ENCODE data around the gene FARP2. TPM values are rescaled to one million over a fixed set of nuclear protein-coding genes. Genes with fewer than 3 reads are reported as not detected.

Gene FARP2
- total and polyA plus RNA-seq, 2 experiments from 2014 or later = 16.0 to 22.6 TPM

DNA sequence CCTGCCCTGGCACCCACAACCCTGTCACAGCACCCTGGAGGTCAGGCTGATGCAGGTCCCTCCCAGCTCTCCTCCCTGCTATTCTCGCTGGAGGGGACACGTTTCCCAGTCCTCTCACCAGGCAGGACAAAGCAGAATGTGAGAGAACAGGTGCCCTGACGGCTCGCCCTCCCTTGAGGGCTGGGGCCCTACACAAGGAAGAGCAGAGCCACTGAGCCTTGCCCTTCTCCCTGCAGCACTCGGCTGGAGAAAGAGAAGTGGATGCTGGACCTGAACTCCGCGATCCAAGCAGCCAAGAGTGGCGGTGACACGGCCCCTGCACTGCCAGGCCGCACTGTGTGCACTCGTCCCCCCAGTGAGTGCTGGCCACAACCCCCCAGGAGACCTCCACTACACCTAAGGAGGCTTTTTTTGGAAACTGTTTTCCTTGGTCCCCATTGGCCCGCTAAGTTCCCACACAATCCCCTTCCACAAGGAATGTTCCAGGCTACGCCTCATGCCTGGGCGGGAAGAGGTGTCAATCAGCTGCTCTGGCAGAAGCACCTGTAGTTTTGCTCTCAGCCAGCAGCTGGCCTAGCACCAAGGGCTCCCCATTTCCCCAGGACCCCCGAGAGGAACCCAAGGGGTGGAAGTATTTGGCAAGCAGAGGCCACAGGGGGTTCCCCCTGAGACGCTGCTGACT lies 134.9 kb downstream of the FARP2 start:
- Histone ChIP-seq H3K27me3 (ENCODE audit: insufficient read depth) (no peaks in the 10 kb centered on the region), H3K9me2 (ENCODE audit: insufficient read depth) (no peaks in the 10 kb centered on the region), H3F3A (replicated peaks; ENCODE audit: low read depth) (no peaks in the 10 kb centered on the region; the same call in 1 of the 2 replicates), H3K36me3 (ENCODE audit: insufficient read depth) (no peaks in the 10 kb centered on the region), H3K79me2 (replicated peaks; ENCODE audit: insufficient read depth) (no peaks in the 10 kb centered on the region), H3K4me3 (no peak overlapping the region), H3K4me1 (ENCODE audit: insufficient read depth) (no peaks in the 10 kb centered on the region), H3K27ac (ENCODE audit: low read depth) (no peak overlapping the region), H3K4me2 (no peak overlapping the region), H2AFZ (no peak overlapping the region), H4K20me1 (replicated peaks; ENCODE audit: insufficient read depth) (no peaks in the 10 kb centered on the region)
- ATAC-seq = peak; percentile 54
- H3K27me3 Mint-ChIP-seq (ENCODE audit: insufficient read depth, low read depth, poor library complexity) = peaks cover 17% of the 10 kb centered on the region
- H3K4me3 Mint-ChIP-seq = no peak overlapping the region
- peak; percentile 45 for DNase-seq (ENCODE audit: low spot score)
- TF ChIP-seq, protein P1, sequence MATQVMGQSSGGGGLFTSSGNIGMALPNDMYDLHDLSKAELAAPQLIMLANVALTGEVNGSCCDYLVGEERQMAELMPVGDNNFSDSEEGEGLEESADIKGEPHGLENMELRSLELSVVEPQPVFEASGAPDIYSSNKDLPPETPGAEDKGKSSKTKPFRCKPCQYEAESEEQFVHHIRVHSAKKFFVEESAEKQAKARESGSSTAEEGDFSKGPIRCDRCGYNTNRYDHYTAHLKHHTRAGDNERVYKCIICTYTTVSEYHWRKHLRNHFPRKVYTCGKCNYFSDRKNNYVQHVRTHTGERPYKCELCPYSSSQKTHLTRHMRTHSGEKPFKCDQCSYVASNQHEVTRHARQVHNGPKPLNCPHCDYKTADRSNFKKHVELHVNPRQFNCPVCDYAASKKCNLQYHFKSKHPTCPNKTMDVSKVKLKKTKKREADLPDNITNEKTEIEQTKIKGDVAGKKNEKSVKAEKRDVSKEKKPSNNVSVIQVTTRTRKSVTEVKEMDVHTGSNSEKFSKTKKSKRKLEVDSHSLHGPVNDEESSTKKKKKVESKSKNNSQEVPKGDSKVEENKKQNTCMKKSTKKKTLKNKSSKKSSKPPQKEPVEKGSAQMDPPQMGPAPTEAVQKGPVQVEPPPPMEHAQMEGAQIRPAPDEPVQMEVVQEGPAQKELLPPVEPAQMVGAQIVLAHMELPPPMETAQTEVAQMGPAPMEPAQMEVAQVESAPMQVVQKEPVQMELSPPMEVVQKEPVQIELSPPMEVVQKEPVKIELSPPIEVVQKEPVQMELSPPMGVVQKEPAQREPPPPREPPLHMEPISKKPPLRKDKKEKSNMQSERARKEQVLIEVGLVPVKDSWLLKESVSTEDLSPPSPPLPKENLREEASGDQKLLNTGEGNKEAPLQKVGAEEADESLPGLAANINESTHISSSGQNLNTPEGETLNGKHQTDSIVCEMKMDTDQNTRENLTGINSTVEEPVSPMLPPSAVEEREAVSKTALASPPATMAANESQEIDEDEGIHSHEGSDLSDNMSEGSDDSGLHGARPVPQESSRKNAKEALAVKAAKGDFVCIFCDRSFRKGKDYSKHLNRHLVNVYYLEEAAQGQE (IDR thresholded peaks at IDR 0.05; ENCODE audit: unreplicated experiment) = no peak
- TF ChIP-seq, protein P2, sequence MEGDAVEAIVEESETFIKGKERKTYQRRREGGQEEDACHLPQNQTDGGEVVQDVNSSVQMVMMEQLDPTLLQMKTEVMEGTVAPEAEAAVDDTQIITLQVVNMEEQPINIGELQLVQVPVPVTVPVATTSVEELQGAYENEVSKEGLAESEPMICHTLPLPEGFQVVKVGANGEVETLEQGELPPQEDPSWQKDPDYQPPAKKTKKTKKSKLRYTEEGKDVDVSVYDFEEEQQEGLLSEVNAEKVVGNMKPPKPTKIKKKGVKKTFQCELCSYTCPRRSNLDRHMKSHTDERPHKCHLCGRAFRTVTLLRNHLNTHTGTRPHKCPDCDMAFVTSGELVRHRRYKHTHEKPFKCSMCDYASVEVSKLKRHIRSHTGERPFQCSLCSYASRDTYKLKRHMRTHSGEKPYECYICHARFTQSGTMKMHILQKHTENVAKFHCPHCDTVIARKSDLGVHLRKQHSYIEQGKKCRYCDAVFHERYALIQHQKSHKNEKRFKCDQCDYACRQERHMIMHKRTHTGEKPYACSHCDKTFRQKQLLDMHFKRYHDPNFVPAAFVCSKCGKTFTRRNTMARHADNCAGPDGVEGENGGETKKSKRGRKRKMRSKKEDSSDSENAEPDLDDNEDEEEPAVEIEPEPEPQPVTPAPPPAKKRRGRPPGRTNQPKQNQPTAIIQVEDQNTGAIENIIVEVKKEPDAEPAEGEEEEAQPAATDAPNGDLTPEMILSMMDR (conservative IDR thresholded peaks at IDR 0.05; ENCODE audit: low read depth in 2 of 2) = 0 out of 4 replicates have a peak, but pooled peaks of 1 of the 2 experiments have one; percentile 11
- H3K27ac Mint-ChIP-seq = 0 out of 2 replicates have a peak overlapping the region, but pooled peaks have one; percentile 37
- H3K9me3 Mint-ChIP-seq = no peaks in the 10 kb centered on the region; the same call in 2 of the 3 replicates
- H3K36me3 Mint-ChIP-seq (ENCODE audit: low read depth) = peaks cover 17% of the 10 kb centered on the region
- peaks cover 4% of the 10 kb centered on the region; the same call in 1 of the 3 replicates for H3K4me1 Mint-ChIP-seq

DNA sequence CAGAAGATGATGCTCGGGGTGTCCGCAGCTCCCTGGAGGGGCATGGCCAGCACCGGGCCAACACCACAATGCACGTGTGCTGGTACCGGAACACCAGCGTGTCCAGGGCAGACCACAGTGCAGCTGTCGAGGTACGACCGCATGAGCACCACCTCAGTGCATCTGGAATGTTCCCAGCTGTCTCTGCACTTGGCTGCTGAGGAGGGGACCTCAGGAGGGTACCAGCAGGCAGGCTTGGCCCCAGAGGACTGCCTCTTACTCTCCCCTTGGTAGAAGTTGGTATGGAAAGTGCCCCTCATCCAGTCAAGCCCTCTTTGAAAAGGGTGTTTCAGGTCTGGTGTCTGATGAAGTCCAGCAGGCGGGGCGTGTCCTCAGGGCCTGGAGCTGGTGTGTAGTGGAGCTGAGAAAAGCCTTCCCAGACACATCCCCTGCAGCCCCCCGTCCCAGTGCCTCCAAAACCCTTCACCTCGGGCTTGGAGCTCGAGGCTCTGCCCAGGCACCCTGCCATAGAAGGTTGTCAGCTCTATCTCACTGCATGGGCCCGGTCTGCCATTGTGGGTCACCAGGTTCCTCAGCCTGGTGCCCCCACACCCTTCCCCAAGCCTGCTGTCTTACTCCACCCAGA lies 135.6 kb downstream of the FARP2 start:
- ATAC-seq (peak; percentile 6; the same call in 2 of the 3 replicates), DNase-seq (ENCODE audit: low spot score) (no peak)
- no peaks in the 10 kb centered on the region for H3K27me3 ChIP-seq (ENCODE audit: insufficient read depth)
- TF ChIP-seq NANOG (IDR thresholded peaks at IDR 0.05; ENCODE audit: borderline replicate concordance) = no peak
- no peak for TF ChIP-seq JUNB (IDR thresholded peaks at IDR 0.05; ENCODE audit: unreplicated experiment)
- TF ChIP-seq, protein P2 (conservative IDR thresholded peaks at IDR 0.05; ENCODE audit: low read depth in 2 of 2) = no peak
- TF ChIP-seq EZH2 (IDR thresholded peaks at IDR 0.05; ENCODE audit: low read depth, unreplicated experiment) = no peak
- TF ChIP-seq, protein P1 (IDR thresholded peaks at IDR 0.05; ENCODE audit: unreplicated experiment) = no peak
- no peak for TF ChIP-seq ZNF114 (CRISPR knock-in tag; IDR thresholded peaks at IDR 0.05)
- TF ChIP-seq STAT1 (IDR thresholded peaks at IDR 0.05; ENCODE audit: unreplicated experiment) = no peak
- no peak for TF ChIP-seq EZH2phosphoT487 (IDR thresholded peaks at IDR 0.05; ENCODE audit: unreplicated experiment)
- TF ChIP-seq ZNF331 (CRISPR knock-in tag; IDR thresholded peaks at IDR 0.05; ENCODE audit: low read depth) = no peak
- TF ChIP-seq CREB1 (CRISPR knock-in tag; IDR thresholded peaks at IDR 0.05; ENCODE audit: low read depth) = no peak
- TF ChIP-seq POLR2AphosphoS5 (IDR thresholded peaks at IDR 0.05; ENCODE audit: low read depth) = no peak

More for the DNA sequence above, 135.6 kb downstream of the FARP2 start:
- Histone ChIP-seq H3K36me3 (ENCODE audit: insufficient read depth) (no peaks in the 10 kb centered on the region), H3K4me2 (no peak overlapping the region), H3K9me2 (ENCODE audit: insufficient read depth) (no peaks in the 10 kb centered on the region), H3F3A (replicated peaks; ENCODE audit: low read depth) (no peaks in the 10 kb centered on the region; the same call in 1 of the 2 replicates), H2AFZ (no peak overlapping the region), H4K20me1 (replicated peaks; ENCODE audit: insufficient read depth) (no peaks in the 10 kb centered on the region), H3K79me2 (replicated peaks; ENCODE audit: insufficient read depth) (no peaks in the 10 kb centered on the region), H3K4me3 (no peak overlapping the region), H3K27ac (ENCODE audit: low read depth) (no peak overlapping the region), H3K4me1 (ENCODE audit: insufficient read depth) (no peaks in the 10 kb centered on the region)
- no peak overlapping the region for H3K27ac Mint-ChIP-seq
- peaks cover 4% of the 10 kb centered on the region; the same call in 1 of the 3 replicates for H3K4me1 Mint-ChIP-seq
- no peak overlapping the region for H3K4me3 Mint-ChIP-seq
- peaks cover 23% of the 10 kb centered on the region for H3K36me3 Mint-ChIP-seq (ENCODE audit: low read depth)
- H3K27me3 Mint-ChIP-seq (ENCODE audit: insufficient read depth, low read depth, poor library complexity) = peaks cover 17% of the 10 kb centered on the region
- H3K9me3 Mint-ChIP-seq = no peaks in the 10 kb centered on the region; the same call in 2 of the 3 replicates

All from GM23338 (cell line).